Measurements from ENCODE around the gene CBFB.

DNA sequence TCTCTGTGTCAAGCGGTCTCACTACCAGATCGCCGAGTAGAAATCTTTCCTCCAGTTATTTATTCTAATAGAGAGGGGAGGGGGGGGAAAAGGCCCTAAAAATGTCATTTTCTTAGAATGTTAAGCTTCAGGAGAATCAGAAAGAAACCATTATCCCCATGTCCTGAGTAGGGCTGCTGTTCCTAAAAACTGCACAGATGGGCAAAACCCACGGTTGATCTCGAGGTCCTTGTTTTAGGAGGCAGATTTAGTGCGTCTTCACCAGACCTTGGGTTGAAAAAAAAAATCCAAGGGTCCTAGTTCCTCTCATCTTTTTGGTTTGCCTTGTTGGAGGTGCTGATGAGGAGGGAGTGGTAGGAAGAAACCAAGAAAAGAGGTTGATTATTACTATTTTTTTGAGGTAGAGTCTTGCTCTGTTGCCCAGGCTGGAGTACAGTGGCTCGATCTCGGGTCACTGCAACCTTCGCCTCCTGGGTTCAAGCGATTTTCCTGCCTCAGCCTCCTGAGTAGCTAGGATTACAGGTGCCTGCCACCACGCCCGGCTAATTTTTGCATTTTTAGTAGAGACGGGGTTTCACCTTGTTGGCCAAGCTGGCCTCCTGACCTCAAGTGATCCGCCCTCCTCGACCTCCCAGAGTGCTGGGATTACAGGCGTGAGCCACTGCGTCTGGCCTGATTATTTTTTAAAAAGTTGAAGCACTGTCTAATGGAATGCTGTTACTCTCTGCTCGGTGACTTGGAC is 1.4 kb downstream of the CBFB start:
- TF ChIP-seq, protein P1, sequence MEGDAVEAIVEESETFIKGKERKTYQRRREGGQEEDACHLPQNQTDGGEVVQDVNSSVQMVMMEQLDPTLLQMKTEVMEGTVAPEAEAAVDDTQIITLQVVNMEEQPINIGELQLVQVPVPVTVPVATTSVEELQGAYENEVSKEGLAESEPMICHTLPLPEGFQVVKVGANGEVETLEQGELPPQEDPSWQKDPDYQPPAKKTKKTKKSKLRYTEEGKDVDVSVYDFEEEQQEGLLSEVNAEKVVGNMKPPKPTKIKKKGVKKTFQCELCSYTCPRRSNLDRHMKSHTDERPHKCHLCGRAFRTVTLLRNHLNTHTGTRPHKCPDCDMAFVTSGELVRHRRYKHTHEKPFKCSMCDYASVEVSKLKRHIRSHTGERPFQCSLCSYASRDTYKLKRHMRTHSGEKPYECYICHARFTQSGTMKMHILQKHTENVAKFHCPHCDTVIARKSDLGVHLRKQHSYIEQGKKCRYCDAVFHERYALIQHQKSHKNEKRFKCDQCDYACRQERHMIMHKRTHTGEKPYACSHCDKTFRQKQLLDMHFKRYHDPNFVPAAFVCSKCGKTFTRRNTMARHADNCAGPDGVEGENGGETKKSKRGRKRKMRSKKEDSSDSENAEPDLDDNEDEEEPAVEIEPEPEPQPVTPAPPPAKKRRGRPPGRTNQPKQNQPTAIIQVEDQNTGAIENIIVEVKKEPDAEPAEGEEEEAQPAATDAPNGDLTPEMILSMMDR (IDR thresholded peaks at IDR 0.05 in 4 of 5, conservative IDR thresholded peaks at IDR 0.05 in 1 of 5) = no peak
- no peak for TF ChIP-seq POLR2A (IDR thresholded peaks at IDR 0.05)
